Astrocyte of the cerebellum (primary cell): Measurements from ENCODE around the gene NXN.

Experiments
- DNase-seq: peaks from one replicate; pipeline ENCODE4 v3.0.0-alpha.2; 2011; ENCODE audit warnings: low read depth
- H3K4me3 ChIP-seq: 2 replicates; pipeline ENCODE4 v1.5.1; 2011; ENCODE audit warnings: mild to moderate bottlenecking, low read depth, low read length, moderate library complexity
- CTCF ChIP-seq: IDR thresholded peaks from 2 replicates; pipeline ENCODE4 v1.5.1; 2012; ENCODE audit warnings: low read length, low read depth, moderate library complexity, mild to moderate bottlenecking; ENCODE audit errors: missing control alignments
- in situ Hi-C: cut with HindIII; loops from 2 replicates; pipeline ENCODE4 v1.10.0; 2017; ENCODE audit warnings: low sequenced_read_pairs

NXN gene

GRCh38 chr17:851924-852323 lies 127.7 kb downstream of the NXN start:
- DNase-seq: no peak
- no peak for TF ChIP-seq CTCF
- in situ Hi-C loops: no loop called here
- no peak overlapping the region for H3K4me3 ChIP-seq

GRCh38 chr17:850851-851763 lies 128.5 kb downstream of the NXN start:
- TF ChIP-seq CTCF: no peak
- DNase-seq: no peak
- in situ Hi-C loops: no loop called here
- no peak overlapping the region for H3K4me3 ChIP-seq

GRCh38 chr17:850086-850850 lies 129.3 kb downstream of the NXN start:
- no peak for TF ChIP-seq CTCF
- no peak for DNase-seq
- in situ Hi-C loops: no loop called here
- no peak overlapping the region for H3K4me3 ChIP-seq

- in situ Hi-C loops: no loop called here
- H3K4me3 ChIP-seq: no peak overlapping the region
- no peak for DNase-seq
- TF ChIP-seq CTCF: no peak
These were observed 131.2 kb downstream of the NXN start for GRCh38 chr17:848402-848801.

GRCh38 chr17:846901-847843 lies 132.4 kb downstream of the NXN start:
- H3K4me3 ChIP-seq: no peak overlapping the region
- TF ChIP-seq CTCF: no peak
- no peak for DNase-seq
- in situ Hi-C loops: no loop called here

GRCh38 chr17:841313-841712 lies 138.3 kb downstream of the NXN start:
- no peak for DNase-seq
- H3K4me3 ChIP-seq: no peak overlapping the region
- TF ChIP-seq CTCF: no peak
- in situ Hi-C loops: no loop called here
